Muscle layer of duodenum (tissue), 2 donors: ENCODE measurements around the gene TMEM256.

Source experiments
- H3K27ac ChIP-seq: one replicate; pipeline ENCODE4 v1.7.0; 2013; ENCODE audit warnings: mild to moderate bottlenecking, low read length
- H3K27me3 ChIP-seq: one replicate; pipeline ENCODE4 v1.7.0; 2013; ENCODE audit warnings: low read depth, mild to moderate bottlenecking, control low read depth, low read length
- H3K36me3 ChIP-seq, 2 donors: one replicate each; pipeline ENCODE4 v1.7.0; 2013; ENCODE audit warnings: low read length in 2 of 2, control low read depth in 1 of 2, mild to moderate bottlenecking in 1 of 2; ENCODE audit not compliant: insufficient read depth in 2 of 2, control insufficient read depth in 1 of 2
- H3K4me1 ChIP-seq, 2 donors: one replicate each; pipeline ENCODE4 v1.7.0; 2013; ENCODE audit warnings: low read length in 2 of 2, mild to moderate bottlenecking in 2 of 2, control low read depth in 1 of 2, moderate library complexity in 1 of 2; ENCODE audit not compliant: insufficient read depth in 2 of 2, control insufficient read depth in 1 of 2
- H3K4me3 ChIP-seq, 2 donors: one replicate each; pipeline ENCODE4 v1.7.0; 2013; ENCODE audit warnings: low read length in 2 of 2, low read depth in 1 of 2, mild to moderate bottlenecking in 1 of 2
- H3K9me3 ChIP-seq, 2 donors: one replicate each; pipeline ENCODE4 v1.7.0; 2013; ENCODE audit warnings: low read length in 2 of 2, control low read depth in 1 of 2, mild to moderate bottlenecking in 1 of 2; ENCODE audit not compliant: control insufficient read depth in 1 of 2
- donor health status: healthy.

Gene TMEM256

GRCh38 chr17:7403977-7404736 lies at the start of gene TMEM256:
Gene TMEM256, minus strand, starts transcription at chr17:7404097. Its CDS starts 13 bp downstream, at chr17:7404084.
- H3K4me1 ChIP-seq, result peaks cover 7 to 16% of the 10 kb centered on the region in 2 donors
- no peaks in the 10 kb centered on the region for H3K27me3 ChIP-seq
- no peaks in the 10 kb centered on the region for H3K9me3 ChIP-seq
- H3K27ac ChIP-seq, result peak within 1 kb of the TSS; percentile 92
- H3K36me3 ChIP-seq, result peaks cover 0 to 7% of the 10 kb centered on the region in 2 donors
- peak within 1 kb of the TSS; percentile 63 to 70 for H3K4me3 ChIP-seq

- H3K27ac ChIP-seq, result no peak overlapping the region
- H3K4me1 ChIP-seq, result peaks cover 0 to 17% of the 10 kb centered on the region in 2 donors
- no peak overlapping the region for H3K4me3 ChIP-seq
- peaks cover 25% of the 10 kb centered on the region for H3K27me3 ChIP-seq
- H3K9me3 ChIP-seq, result no peaks in the 10 kb centered on the region
- no peaks in the 10 kb centered on the region for H3K36me3 ChIP-seq
These were observed 44.6 kb upstream of the TMEM256 start for GRCh38 chr17:7448461-7448860.

- H3K27ac ChIP-seq, result no peak overlapping the region
- peaks cover 0 to 20% of the 10 kb centered on the region in 2 donors for H3K4me1 ChIP-seq
- peaks cover 35% of the 10 kb centered on the region for H3K27me3 ChIP-seq
- H3K9me3 ChIP-seq, result no peaks in the 10 kb centered on the region
- H3K36me3 ChIP-seq, result no peaks in the 10 kb centered on the region
- H3K4me3 ChIP-seq, result peak overlapping the region; percentile 26 to 55
These were observed 41.7 kb upstream of the TMEM256 start for GRCh38 chr17:7445619-7445968.

- Histone ChIP-seq H3K27ac (no peak within 1 kb of the TSS), H3K9me3 (no peaks in the 10 kb centered on the region), H3K4me1 (peaks cover 0 to 26% of the 10 kb centered on the region in 2 donors), H3K36me3 (no peaks in the 10 kb centered on the region), H3K27me3 (peaks cover 41% of the 10 kb centered on the region), H3K4me3 (peak within 1 kb of the TSS; percentile 26 to 55)
These were observed 41.1 kb upstream of the TMEM256 start, which contains the start of gene CHRNB1 for GRCh38 chr17:7444682-7445618. Gene CHRNB1, plus strand, starts transcription at chr17:7445061. Its CDS starts 67 bp downstream, at chr17:7445128.

GRCh38 chr17:7443499-7444485 lies 39.9 kb upstream of the TMEM256 start:
- Histone ChIP-seq H3K27ac (no peak overlapping the region), H3K4me3 (no peak overlapping the region), H3K27me3 (peaks cover 53% of the 10 kb centered on the region), H3K9me3 (no peaks in the 10 kb centered on the region), H3K36me3 (no peaks in the 10 kb centered on the region), H3K4me1 (peaks cover 0 to 32% of the 10 kb centered on the region in 2 donors)

- no peaks in the 10 kb centered on the region for H3K36me3 ChIP-seq
- H3K9me3 ChIP-seq, result no peaks in the 10 kb centered on the region
- H3K27ac ChIP-seq, result no peak overlapping the region
- H3K27me3 ChIP-seq, result peaks cover 53% of the 10 kb centered on the region
- H3K4me3 ChIP-seq, result no peak overlapping the region
- H3K4me1 ChIP-seq, result peaks cover 4 to 46% of the 10 kb centered on the region in 2 donors
These were observed 38.2 kb upstream of the TMEM256 start for GRCh38 chr17:7442142-7442541.

- no peak overlapping the region for H3K4me3 ChIP-seq
- H3K27me3 ChIP-seq, result peaks cover 45% of the 10 kb centered on the region
These were observed 37.4 kb upstream of the TMEM256 start for GRCh38 chr17:7441266-7441665.

GRCh38 chr17:7440834-7441195 lies 36.9 kb upstream of the TMEM256 start:
- H3K9me3 ChIP-seq, result no peaks in the 10 kb centered on the region
- H3K27me3 ChIP-seq, result peaks cover 41% of the 10 kb centered on the region
- H3K4me1 ChIP-seq, result peaks cover 4 to 52% of the 10 kb centered on the region in 2 donors
- H3K27ac ChIP-seq, result no peak overlapping the region
- no peak overlapping the region for H3K4me3 ChIP-seq
- H3K36me3 ChIP-seq, result no peaks in the 10 kb centered on the region

More at GRCh38 chr17:7441266-7441665, 37.4 kb upstream of the TMEM256 start:
- Histone ChIP-seq H3K4me1 (peaks cover 4 to 50% of the 10 kb centered on the region in 2 donors), H3K36me3 (no peaks in the 10 kb centered on the region), H3K27ac (no peak overlapping the region), H3K9me3 (no peaks in the 10 kb centered on the region)

- Histone ChIP-seq H3K27me3 (peaks cover 42% of the 10 kb centered on the region), H3K4me3 (peak overlapping the region in 1 of 2 donors; percentile 38), H3K4me1 (peaks cover 8 to 50% of the 10 kb centered on the region in 2 donors), H3K36me3 (no peaks in the 10 kb centered on the region), H3K9me3 (no peaks in the 10 kb centered on the region), H3K27ac (no peak overlapping the region)
These were observed 36.4 kb upstream of the TMEM256 start for GRCh38 chr17:7440113-7440833.

- Histone ChIP-seq H3K27me3 (peaks cover 43% of the 10 kb centered on the region), H3K27ac (no peak within 1 kb of the TSS), H3K4me3 (peak within 1 kb of the TSS; percentile 30 to 61), H3K4me1 (peaks cover 8 to 51% of the 10 kb centered on the region in 2 donors), H3K9me3 (no peaks in the 10 kb centered on the region), H3K36me3 (no peaks in the 10 kb centered on the region)
These were observed 35.7 kb upstream of the TMEM256 start, which contains the start of gene FGF11 for GRCh38 chr17:7439462-7440112. Gene FGF11, plus strand, starts transcription at chr17:7439512. Its CDS starts 109 bp downstream, at chr17:7439621.
